HG02884 (cell line): ENCODE data around the gene GPR4.
"Not testable (repeated sequence)": the region's sequence is repeated elsewhere in the genome, so short reads cannot be mapped to it uniquely, and the experiment has no call there.

Source experiments
- ATAC-seq: cut with Tn5 transposase; IDR thresholded peaks from one replicate; pipeline ENCODE4 v1.9.1; 2021; ENCODE audit warnings: mild to moderate bottlenecking, moderate library complexity; ENCODE audit not compliant: unreplicated experiment

The GPR4 gene

GRCh38 chr19:45601524-45602374 lies at the start of gene GPR4:
TSS of gene GPR4 (minus strand) at chr19:45602212. CDS start at chr19:45591866, 10,346 bp downstream.
- ATAC-seq = no peak

GRCh38 chr19:45650722-45651121 lies 48.7 kb upstream of the GPR4 start:
- no peak for ATAC-seq

- ATAC-seq = no peak
Measured at GRCh38 chr19:45646345-45646698, 44.3 kb upstream of the GPR4 start.

- ATAC-seq = no peak
Measured at GRCh38 chr19:45645631-45646344, 43.8 kb upstream of the GPR4 start.

- no peak for ATAC-seq
Measured at GRCh38 chr19:45645068-45645630, 43.1 kb upstream of the GPR4 start.

GRCh38 chr19:45643927-45644771 lies 42.1 kb upstream of the GPR4 start:
- ATAC-seq = no peak

- ATAC-seq = no peak
Measured at GRCh38 chr19:45643024-45643926, 41.3 kb upstream of the GPR4 start.

- peak; percentile 37 for ATAC-seq
Measured at GRCh38 chr19:45641274-45642105, 39.5 kb upstream of the GPR4 start.

GRCh38 chr19:45640849-45641273 lies 38.8 kb upstream of the GPR4 start:
- no peak for ATAC-seq

GRCh38 chr19:45638930-45639729 lies 37.1 kb upstream of the GPR4 start, which contains the start of gene EML2:
TSS of gene EML2 (minus strand) at chr19:45639397. CDS start at chr19:45639376, 21 bp downstream.
- no peak for ATAC-seq

- no peak for ATAC-seq
Measured at GRCh38 chr19:45637890-45638667, 36.1 kb upstream of the GPR4 start.

- ATAC-seq = no peak
Measured at GRCh38 chr19:45636902-45637301, 34.9 kb upstream of the GPR4 start.

GRCh38 chr19:45636275-45636674 lies 34.3 kb upstream of the GPR4 start:
- no peak for ATAC-seq

- ATAC-seq = no peak
Measured at GRCh38 chr19:45632468-45633196, 30.6 kb upstream of the GPR4 start.

GRCh38 chr19:45630463-45630862 lies 28.5 kb upstream of the GPR4 start:
- no peak for ATAC-seq

- ATAC-seq = no peak
Measured at GRCh38 chr19:45629704-45630103, 27.7 kb upstream of the GPR4 start.

- not testable (repeated sequence) for ATAC-seq
Measured at GRCh38 chr19:45628219-45628618, 26.2 kb upstream of the GPR4 start.
